GM18505 (cell line): ENCODE results near the gene DIMT1.

Source experiments
- ATAC-seq: cut with Tn5 transposase; IDR thresholded peaks from one replicate; pipeline ENCODE4 v1.9.1; 2021; ENCODE audit not compliant: unreplicated experiment
- POLR2A ChIP-seq: IDR thresholded peaks from 4 replicates; pipeline ENCODE4 v1.6.1; 2011; ENCODE audit warnings: borderline replicate concordance; ENCODE audit not compliant: insufficient read depth, insufficient read length; ENCODE audit errors: extremely low read depth

DIMT1 gene

DNA sequence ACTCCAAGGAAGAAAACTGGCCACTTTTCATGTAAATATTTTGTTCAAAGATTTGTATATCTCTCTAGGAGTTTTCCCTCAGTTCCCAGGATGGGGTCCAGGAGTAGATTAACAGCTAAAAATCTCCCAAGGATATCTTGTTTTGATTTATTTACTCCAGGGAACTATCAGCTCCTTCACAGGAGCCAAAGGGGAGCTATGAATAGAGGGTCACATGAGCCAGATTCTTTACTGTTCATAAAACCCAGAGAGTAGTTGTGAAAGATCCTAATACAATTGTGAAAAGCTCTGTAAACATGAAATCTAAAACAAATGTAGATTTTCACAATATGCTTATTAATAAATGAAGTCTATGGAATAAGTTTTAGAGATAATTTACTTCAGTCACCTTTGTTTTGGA, 16.9 kb downstream of the DIMT1 start:
- no peak for ATAC-seq
- TF ChIP-seq POLR2A = no peak

DNA sequence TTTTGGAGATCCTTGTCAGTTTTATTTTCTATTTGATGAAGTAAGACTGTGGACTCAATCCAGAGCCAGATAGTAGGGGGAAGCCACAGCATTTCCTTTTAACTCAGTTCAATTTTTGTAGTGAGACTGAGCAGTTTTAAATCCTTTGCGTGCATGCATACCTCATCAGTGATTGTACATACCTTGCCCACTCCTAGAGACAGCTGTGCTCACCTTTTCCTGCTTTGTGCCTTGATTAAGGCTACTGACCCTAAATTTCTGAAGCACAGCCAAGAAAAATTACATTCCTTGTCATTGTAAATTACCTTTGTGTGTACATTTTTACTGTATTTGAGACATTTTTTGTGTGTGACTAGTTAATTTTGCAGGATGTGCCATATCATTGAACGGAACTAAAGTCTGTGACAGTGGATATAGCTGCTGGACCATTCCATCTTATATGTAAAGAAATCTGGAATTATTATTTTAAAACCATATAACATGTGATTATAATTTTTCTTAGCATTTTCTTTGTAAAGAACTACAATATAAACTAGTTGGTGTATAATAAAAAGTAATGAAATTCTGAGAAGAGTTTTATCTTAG, 17.8 kb downstream of the DIMT1 start:
- no peak for ATAC-seq
- no peak for TF ChIP-seq POLR2A

- no peak for ATAC-seq
- no peak for TF ChIP-seq POLR2A
Measured at GRCh38 chr5:62385131-62385530, 18.6 kb downstream of the DIMT1 start.

GRCh38 chr5:62376064-62376463, 27.6 kb downstream of the DIMT1 start:
- no peak for ATAC-seq
- no peak for TF ChIP-seq POLR2A

DNA sequence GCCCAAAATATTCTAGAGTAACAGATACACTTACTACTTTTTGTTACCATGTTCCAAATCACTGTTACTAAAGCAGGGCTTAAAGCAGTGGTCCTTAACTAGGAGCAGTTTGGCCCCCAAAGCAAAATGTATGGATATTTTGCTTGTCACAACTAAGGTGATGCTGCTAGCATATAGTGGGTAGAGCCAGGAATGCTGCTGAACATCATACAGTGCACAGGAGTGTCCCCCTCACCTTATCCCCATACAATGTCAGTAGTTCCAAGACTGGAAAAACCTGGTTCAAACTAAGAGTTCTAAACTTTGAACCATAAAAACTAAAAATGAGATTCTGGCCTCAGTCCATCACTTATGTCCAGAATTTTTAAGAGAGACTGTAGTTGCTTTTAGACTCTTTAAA, 28.1 kb downstream of the DIMT1 start:
- ATAC-seq = no peak
- TF ChIP-seq POLR2A = no peak

DNA sequence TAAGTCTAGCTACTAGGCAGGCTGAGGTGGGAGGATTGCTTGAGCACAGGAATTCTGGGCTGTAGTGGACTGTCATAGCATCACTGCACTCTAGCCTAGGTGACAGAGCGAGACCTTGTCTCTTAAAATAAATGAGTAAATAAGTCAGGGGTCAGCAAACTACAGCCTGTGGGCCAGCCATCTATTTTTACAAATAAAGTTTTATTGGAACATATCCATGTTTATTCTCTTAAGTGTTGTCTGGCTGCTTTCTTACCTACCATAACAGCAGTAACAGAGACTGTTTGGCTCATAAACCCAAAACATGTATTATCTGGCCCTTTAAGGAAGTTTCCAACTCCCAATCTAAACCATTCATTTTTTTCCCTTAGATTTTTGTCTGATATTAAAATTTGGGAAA, 29.6 kb downstream of the DIMT1 start:
- ATAC-seq = no peak
- no peak for TF ChIP-seq POLR2A

- no peak for TF ChIP-seq POLR2A
- ATAC-seq = no peak
Measured at GRCh38 chr5:62373382-62373781, 30.3 kb downstream of the DIMT1 start.

DNA sequence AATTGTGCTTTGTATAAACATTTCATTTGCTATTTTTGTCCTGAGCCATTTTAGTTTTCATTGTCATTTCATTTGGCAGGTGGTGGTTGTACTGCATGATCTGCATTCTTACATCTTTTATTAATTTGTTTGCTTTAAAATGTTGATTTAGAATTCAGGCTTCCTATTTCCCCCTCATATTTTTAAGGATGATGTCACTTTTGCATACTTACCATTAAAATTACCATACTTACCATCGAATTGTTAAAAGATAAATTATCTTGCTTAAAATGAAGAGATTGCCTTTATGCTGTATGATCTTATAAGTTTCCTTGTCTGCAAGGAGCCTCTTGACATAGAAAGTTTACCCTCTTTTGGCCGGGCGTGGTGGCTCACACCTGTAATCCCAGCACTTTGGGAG, 31.1 kb downstream of the DIMT1 start:
- TF ChIP-seq POLR2A = no peak
- ATAC-seq = no peak

- no peak for ATAC-seq
- no peak for TF ChIP-seq POLR2A
Measured at GRCh38 chr5:62371409-62371808, 32.3 kb downstream of the DIMT1 start.

- TF ChIP-seq POLR2A = no peak
- no peak for ATAC-seq
Measured at GRCh38 chr5:62369039-62369438, 34.7 kb downstream of the DIMT1 start.

DNA sequence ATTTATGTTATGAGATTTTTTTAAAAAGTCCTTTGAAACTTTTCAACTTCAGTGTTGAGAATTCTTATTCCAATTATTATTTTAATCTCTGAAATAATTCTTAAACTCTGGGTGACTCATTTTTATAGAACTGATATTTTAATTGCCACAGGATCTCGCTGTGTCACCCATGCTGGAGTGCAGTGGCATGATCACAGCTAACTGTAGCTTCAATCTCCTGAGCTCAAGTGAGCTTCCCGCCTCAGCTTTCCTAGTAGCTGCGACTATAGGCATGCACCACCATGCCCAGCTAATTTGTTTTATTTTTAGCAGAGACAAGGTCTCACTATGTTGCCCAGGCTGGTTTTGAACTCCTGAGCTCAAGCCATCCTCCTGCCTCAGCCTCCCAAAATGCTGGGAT, 41.0 kb downstream of the DIMT1 start:
- ATAC-seq = no peak
- no peak for TF ChIP-seq POLR2A

DNA sequence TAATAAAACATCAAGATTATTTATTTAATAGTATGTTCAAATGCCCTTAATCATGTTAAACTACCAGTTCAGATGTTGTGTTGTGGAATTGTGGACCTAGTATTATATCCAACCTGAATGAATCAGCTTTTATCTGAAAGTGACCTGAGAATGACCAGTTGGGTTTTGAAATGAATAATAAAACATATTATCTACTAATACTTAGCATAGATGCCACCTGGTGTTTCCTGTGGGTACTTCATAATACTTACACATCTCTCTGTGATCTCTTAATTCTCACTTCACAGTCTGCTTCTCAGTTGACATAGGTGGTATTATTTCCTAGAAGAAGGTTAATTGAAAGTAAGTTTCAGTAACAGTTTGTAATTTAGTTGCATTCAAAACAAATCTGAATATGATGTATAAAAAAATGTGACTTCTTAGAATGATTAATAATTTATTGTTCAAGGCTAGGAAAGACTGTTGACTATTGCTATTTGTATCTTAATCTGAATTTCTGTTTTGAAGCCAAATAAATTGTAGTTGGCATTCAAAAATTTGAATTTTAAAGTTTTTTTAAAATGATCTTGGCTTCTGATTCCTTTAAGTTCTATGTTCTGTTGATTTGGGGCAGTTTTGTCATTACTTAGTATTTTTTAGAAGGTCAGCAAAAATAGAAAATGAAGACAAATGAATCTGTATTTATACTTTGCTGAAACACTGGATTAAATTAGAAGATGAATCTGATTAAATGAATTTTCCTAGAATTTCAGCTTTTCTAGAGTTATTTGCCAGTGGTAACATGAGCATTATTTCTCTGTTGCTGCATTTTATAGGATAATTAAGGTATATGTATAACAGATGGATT, 49.5 kb downstream of the DIMT1 start:
- TF ChIP-seq POLR2A = no peak
- ATAC-seq = peak; percentile 84

DNA sequence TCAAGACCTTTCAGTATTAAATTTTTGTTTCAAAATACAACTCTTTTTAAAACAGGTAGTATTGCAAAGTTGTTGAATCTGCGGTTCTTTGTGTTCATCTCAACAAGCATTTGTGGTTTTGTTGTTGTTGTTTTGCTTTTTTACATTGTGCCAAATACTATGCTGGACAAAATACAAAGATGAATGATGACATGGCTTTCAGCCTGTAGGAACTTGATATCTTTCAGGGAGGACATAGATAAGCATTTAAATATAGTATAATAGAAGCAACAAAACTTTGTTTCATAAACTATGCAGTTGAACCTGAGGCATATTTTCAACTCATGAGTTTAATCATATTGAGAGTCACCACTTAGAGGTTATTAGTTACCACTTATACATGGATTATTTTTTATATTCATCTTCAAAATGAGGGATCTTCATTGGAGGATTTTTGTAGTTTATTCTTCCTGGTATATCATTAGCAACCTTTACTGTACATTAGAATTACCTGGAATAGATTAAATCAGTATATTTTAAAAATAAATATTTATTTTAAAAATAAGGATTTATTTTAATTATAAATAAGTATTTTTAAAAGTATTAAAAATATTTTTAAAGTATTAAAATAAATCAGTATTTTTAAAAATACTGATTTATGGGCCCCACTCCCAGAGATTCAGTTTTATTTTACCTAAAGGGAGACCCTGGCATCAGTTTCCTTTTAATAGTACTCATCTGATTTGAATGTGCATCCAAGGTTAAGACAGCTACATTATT, 54.8 kb downstream of the DIMT1 start:
- no peak for TF ChIP-seq POLR2A
- no peak for ATAC-seq

DNA sequence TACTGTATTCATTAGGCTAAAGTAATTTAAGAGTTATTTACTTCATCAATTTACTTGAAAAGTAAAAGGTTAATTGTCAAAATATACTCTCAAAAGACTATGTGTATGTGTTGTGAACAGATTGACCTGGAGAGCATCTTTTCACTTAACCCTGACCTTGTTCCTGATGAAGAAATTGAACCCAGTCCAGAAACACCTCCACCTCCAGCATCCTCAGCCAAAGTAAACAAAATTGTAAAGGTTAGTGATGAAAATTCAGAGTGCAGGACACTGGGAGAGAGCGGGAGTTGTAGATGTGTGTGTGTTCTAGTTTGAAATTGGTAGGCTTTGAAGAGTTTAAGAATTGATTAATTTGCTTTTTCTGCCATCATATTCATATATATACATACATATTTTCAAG, 55.8 kb downstream of the DIMT1 start:
- ATAC-seq = no peak
- TF ChIP-seq POLR2A = no peak
